ENCODE data around the gene DRD1. TPM values are rescaled to one million over a fixed set of nuclear protein-coding genes. Genes with fewer than 3 reads are reported as not detected.

Gene DRD1
- total and polyA plus RNA-seq, 2 of the 4 experiments (the other 2 are of a cell fraction) = 0.18 to 0.19 TPM

DNA sequence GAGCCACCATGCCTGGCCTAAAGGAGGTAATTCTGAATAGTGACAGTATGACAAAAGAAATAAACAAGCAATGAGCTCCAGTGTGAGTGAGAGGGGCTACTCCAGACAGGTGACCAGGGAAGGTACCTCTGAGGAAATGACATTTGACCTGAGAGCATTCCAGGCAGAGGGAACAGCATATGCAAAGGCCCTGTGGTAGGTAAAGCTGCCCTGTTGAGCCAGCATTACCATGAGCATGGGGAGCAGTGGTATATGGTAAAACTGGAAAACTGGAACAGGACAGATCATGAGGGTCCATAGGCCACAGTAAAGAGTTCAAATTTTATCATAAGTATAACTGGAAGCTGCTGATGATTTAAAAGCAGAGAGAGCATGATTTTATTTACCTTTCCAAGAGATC lies 28.4 kb upstream of the DRD1 start:
- Histone ChIP-seq H3K14ac (replicated peaks; ENCODE audit: low read depth, low read length) (no peak overlapping the region), H4K20me1 (ENCODE audit: insufficient read depth, low read length) (no peaks in the 10 kb centered on the region), H2AK9ac (replicated peaks; ENCODE audit: low read depth, low read length, poor library complexity) (no peak overlapping the region), H2BK120ac (ENCODE audit: low read depth, low read length) (no peak overlapping the region), H3K36me3 (ENCODE audit: control insufficient read depth, insufficient read depth, low read length) (no peaks in the 10 kb centered on the region), H2BK20ac (ENCODE audit: low read depth, low read length) (no peak overlapping the region), H3K9me1 (ENCODE audit: insufficient read depth, low read length) (no peaks in the 10 kb centered on the region), H3K79me1 (ENCODE audit: low read depth in 1 of 2, low read length in 2 of 2) (no peaks in the 10 kb centered on the region), H2AK5ac (ENCODE audit: low read depth, low read length) (no peak overlapping the region), H4K5ac (ENCODE audit: low read depth, low read length) (no peak overlapping the region), H3K23ac (ENCODE audit: low read depth, low read length) (no peak overlapping the region), H4K8ac (ENCODE audit: low read depth in 2 of 2, low read length in 2 of 2) (no peak overlapping the region), H3K4ac (ENCODE audit: low read depth, low read length) (no peak overlapping the region), H3K4me3 (ENCODE audit: insufficient read depth, low read depth, low read length) (no peak overlapping the region), H3K27me3 (ENCODE audit: control insufficient read depth, insufficient read depth, low read length) (peaks cover 8% of the 10 kb centered on the region), H3K9ac (ENCODE audit: low read depth, low read length) (no peak overlapping the region), H4K91ac (ENCODE audit: insufficient read depth, low read depth, low read length) (no peak overlapping the region), H2BK15ac (ENCODE audit: low read depth, low read length) (no peak overlapping the region), H2AFZ (replicated peaks; ENCODE audit: low read length, poor library complexity) (no peak overlapping the region), H2BK5ac (ENCODE audit: low read depth, low read length, poor library complexity, severe bottlenecking) (no peak overlapping the region), H3K4me1 (ENCODE audit: control insufficient read depth, insufficient read depth, low read length) (peaks cover 2% of the 10 kb centered on the region; the same call in 1 of the 2 replicates), H3K9me3 (ENCODE audit: control insufficient read depth, insufficient read depth, low read length) (no peaks in the 10 kb centered on the region), H3K18ac (ENCODE audit: low read depth, low read length) (no peak overlapping the region), H3K4me2 (ENCODE audit: low read depth, low read length) (no peak overlapping the region), H3K27ac (ENCODE audit: insufficient read depth, low read length) (no peak overlapping the region), H3K56ac (ENCODE audit: extremely low read depth, insufficient read depth, low read length) (no peak overlapping the region)
- ChIA-PET POLR2A (ENCODE audit: unreplicated experiment) (no interaction called here), CTCF (no interaction called here)
- intact Hi-C loops (cut with micrococcal nuclease) (no loop called here), dilution Hi-C loops (cut with HindIII; ENCODE audit: low sequenced_read_pairs, unreplicated experiment) (no loop called here), in situ Hi-C loops (cut with MboI; ENCODE audit: low sequenced_read_pairs) (no loop called here)
- no peak for ATAC-seq (ENCODE audit: low read depth)
- no TSS peak for BruUV-seq (replicated peaks)
- TF ChIP-seq MAZ (IDR thresholded peaks at IDR 0.05; ENCODE audit: borderline replicate concordance, low read depth, low read length) (no peak), RAD21 (IDR thresholded peaks at IDR 0.05; ENCODE audit: low read length) (no peak), POLR2A (IDR thresholded peaks at IDR 0.05; ENCODE audit: low read depth, low read length) (no peak), CHD1 (IDR thresholded peaks at IDR 0.05; ENCODE audit: low read depth, low read length) (no peak), NFE2L2 (IDR thresholded peaks at IDR 0.05; ENCODE audit: low read depth, low read length) (no peak), RFX5 (IDR thresholded peaks at IDR 0.05; ENCODE audit: low read depth, low read length) (no peak), FOS (IDR thresholded peaks at IDR 0.05; ENCODE audit: low read depth, low read length) (no peak), BHLHE40 (IDR thresholded peaks at IDR 0.05; ENCODE audit: low read depth, low read length) (no peak), CEBPB (IDR thresholded peaks at IDR 0.05; ENCODE audit: low read depth, low read length) (no peak), MXI1 (IDR thresholded peaks at IDR 0.05; ENCODE audit: borderline replicate concordance, low read depth, low read length) (no peak), MAFK (IDR thresholded peaks at IDR 0.05; ENCODE audit: low read depth, low read length) (no peak), RCOR1 (IDR thresholded peaks at IDR 0.05; ENCODE audit: insufficient replicate concordance, low read length) (no peak), SMC3 (IDR thresholded peaks at IDR 0.05; ENCODE audit: low read depth, low read length) (no peak)
- TF ChIP-seq, protein P1, sequence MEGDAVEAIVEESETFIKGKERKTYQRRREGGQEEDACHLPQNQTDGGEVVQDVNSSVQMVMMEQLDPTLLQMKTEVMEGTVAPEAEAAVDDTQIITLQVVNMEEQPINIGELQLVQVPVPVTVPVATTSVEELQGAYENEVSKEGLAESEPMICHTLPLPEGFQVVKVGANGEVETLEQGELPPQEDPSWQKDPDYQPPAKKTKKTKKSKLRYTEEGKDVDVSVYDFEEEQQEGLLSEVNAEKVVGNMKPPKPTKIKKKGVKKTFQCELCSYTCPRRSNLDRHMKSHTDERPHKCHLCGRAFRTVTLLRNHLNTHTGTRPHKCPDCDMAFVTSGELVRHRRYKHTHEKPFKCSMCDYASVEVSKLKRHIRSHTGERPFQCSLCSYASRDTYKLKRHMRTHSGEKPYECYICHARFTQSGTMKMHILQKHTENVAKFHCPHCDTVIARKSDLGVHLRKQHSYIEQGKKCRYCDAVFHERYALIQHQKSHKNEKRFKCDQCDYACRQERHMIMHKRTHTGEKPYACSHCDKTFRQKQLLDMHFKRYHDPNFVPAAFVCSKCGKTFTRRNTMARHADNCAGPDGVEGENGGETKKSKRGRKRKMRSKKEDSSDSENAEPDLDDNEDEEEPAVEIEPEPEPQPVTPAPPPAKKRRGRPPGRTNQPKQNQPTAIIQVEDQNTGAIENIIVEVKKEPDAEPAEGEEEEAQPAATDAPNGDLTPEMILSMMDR (conservative IDR thresholded peaks at IDR 0.05; ENCODE audit: low read depth, low read length) = no peak
- TF ChIP-seq, protein P2, sequence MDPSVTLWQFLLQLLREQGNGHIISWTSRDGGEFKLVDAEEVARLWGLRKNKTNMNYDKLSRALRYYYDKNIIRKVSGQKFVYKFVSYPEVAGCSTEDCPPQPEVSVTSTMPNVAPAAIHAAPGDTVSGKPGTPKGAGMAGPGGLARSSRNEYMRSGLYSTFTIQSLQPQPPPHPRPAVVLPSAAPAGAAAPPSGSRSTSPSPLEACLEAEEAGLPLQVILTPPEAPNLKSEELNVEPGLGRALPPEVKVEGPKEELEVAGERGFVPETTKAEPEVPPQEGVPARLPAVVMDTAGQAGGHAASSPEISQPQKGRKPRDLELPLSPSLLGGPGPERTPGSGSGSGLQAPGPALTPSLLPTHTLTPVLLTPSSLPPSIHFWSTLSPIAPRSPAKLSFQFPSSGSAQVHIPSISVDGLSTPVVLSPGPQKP (IDR thresholded peaks at IDR 0.05; ENCODE audit: borderline replicate concordance, low read depth, low read length) = no peak
- TF ChIP-seq, protein P3, sequence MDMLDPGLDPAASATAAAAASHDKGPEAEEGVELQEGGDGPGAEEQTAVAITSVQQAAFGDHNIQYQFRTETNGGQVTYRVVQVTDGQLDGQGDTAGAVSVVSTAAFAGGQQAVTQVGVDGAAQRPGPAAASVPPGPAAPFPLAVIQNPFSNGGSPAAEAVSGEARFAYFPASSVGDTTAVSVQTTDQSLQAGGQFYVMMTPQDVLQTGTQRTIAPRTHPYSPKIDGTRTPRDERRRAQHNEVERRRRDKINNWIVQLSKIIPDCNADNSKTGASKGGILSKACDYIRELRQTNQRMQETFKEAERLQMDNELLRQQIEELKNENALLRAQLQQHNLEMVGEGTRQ (IDR thresholded peaks at IDR 0.05; ENCODE audit: low read depth, low read length) = no peak
- DNase-seq = no peak

All from IMR-90 (cell line).